Skeletal muscle satellite cell (primary cell): ENCODE results near the gene ABHD14A.

Experiments
- H3K27me3 ChIP-seq: 2 replicates; pipeline ENCODE4 v1.7.0; 2013; ENCODE audit warnings: low read length; ENCODE audit not compliant: control insufficient read depth, insufficient read depth
- H3K36me3 ChIP-seq: 2 replicates; pipeline ENCODE4 v1.7.0; 2013; ENCODE audit warnings: mild to moderate bottlenecking, control low read depth, low read length; ENCODE audit not compliant: insufficient read depth
- H3K4me1 ChIP-seq: 2 replicates; pipeline ENCODE4 v1.7.0; 2013; ENCODE audit warnings: low read length; ENCODE audit not compliant: control insufficient read depth, insufficient read depth
- H3K4me2 ChIP-seq: 2 replicates; pipeline ENCODE4 v1.7.0; 2013; ENCODE audit warnings: mild to moderate bottlenecking, low read length
- H3K4me3 ChIP-seq: 2 replicates; pipeline ENCODE4 v1.7.0; 2013; ENCODE audit warnings: low read length
- H3K9ac ChIP-seq: 2 replicates; pipeline ENCODE4 v1.7.0; 2013; ENCODE audit warnings: mild to moderate bottlenecking, low read depth, low read length, moderate library complexity
- H3K9me3 ChIP-seq: replicated peaks from 2 replicates; pipeline ENCODE4 v1.7.0; 2013; ENCODE audit warnings: mild to moderate bottlenecking, control low read depth, low read length

ABHD14A gene

DNA sequence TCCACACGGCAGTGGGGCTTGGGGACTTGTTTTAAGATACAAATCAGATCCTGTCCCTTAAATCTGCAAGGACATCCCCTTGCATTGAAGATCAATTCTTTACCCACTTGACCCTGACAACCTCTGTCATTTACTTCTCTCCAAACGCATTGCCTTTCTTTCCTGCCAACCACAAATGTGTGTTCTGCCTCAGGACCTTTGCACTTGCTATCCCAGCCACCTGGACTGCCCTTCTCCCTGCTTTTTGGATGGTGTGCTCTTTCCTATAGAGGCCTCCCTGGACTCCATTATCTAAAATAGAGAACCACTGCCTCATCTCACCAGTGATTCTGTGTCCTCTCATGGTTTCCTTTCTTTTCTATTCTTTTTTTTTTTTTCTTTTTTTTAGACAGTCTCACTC lies 22.3 kb downstream of the ABHD14A start:
- Histone ChIP-seq H3K36me3 (peaks cover 30% of the 10 kb centered on the region), H3K27me3 (peaks cover 3% of the 10 kb centered on the region), H3K9ac (no peak overlapping the region), H3K4me3 (no peak overlapping the region), H3K4me1 (peaks cover 22% of the 10 kb centered on the region), H3K9me3 (no peaks in the 10 kb centered on the region), H3K4me2 (no peak overlapping the region)

DNA sequence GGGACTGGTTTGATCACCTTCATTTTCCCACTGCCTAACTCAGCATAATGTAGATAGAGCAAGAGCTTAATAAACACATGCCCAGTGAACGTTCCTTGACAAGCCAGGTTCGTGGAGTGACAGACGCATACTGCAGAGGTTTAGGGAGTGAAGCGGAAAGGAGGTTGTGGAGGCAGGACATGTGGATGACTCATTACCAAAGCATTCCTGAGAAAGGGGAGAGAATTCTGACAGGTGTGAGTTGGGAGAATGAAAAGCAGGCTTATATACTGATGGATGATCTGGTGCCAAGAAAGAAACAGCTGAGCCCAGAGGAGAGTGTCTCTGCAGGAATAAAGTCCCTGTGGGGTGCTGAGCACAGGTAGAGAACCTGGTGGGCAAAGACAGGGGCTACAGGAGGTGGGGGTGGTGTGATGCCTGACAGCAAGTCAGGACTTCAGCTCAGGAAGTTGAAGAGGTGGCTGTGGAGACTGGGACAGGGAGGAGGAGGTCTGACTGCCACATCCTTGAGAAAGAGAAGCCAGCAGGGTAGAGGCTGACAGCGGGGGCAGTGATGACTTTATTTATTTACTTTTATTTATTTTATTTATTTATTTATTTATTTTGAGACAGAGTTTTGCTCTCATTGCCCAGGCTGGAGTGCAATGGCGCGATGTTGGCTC lies 23.2 kb downstream of the ABHD14A start:
- Histone ChIP-seq H3K4me3 (no peak overlapping the region), H3K9me3 (no peaks in the 10 kb centered on the region)

DNA sequence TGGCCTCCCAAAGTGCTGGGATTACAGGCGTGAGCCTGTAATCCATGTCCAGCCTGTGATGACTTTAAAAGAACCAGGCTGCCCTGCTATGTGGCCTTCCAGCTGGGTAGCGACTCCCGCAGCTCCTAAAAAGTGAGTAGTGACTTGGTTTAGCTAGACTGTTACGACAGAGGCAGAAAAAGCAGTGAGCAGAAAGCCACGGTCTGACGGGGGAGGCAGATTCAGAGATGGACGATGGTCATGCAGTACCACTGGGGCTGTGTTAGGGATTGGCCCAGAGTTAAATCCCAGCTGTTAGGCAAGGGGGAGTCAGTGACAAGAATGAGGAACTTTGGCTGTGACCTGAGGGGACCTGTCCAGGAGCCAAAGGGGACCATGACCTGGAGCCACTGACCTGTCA lies 23.9 kb downstream of the ABHD14A start:
- H3K36me3 ChIP-seq = peaks cover 16% of the 10 kb centered on the region
- no peak overlapping the region for H3K9ac ChIP-seq
- H3K9me3 ChIP-seq = no peaks in the 10 kb centered on the region
- no peak overlapping the region for H3K4me2 ChIP-seq
- peaks cover 3% of the 10 kb centered on the region for H3K27me3 ChIP-seq
- H3K4me3 ChIP-seq = no peak overlapping the region
- H3K4me1 ChIP-seq = peaks cover 11% of the 10 kb centered on the region

More for the DNA sequence above, 23.2 kb downstream of the ABHD14A start:
- no peak overlapping the region for H3K4me2 ChIP-seq
- no peak overlapping the region for H3K9ac ChIP-seq
- H3K36me3 ChIP-seq = peaks cover 22% of the 10 kb centered on the region
- H3K27me3 ChIP-seq = peaks cover 3% of the 10 kb centered on the region
- peaks cover 16% of the 10 kb centered on the region for H3K4me1 ChIP-seq

DNA sequence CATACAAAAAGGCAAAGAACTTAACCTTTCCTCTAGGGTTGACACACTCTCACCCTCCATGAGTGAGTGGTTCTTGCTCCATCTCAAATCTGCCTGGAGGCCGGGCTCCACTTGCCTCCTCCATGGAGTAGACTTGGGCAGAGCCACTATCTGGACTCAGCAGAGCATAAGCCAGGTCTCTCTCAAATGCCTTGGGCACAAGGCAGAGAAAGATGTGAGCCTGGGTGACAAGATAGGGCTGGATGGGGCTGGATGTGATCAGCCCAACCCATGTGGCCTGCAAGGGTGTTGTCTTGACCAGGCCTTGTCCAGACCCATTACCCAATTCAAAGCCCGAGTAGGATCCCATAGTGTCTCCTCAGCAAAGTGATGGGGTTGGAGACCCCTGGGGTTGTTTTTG lies 25.0 kb downstream of the ABHD14A start:
- H3K4me1 ChIP-seq = peaks cover under 1% of the 10 kb centered on the region
- H3K27me3 ChIP-seq = peaks cover 3% of the 10 kb centered on the region
- no peak overlapping the region for H3K9ac ChIP-seq
- peaks cover 5% of the 10 kb centered on the region for H3K36me3 ChIP-seq
- H3K4me2 ChIP-seq = no peak overlapping the region
- no peak overlapping the region for H3K4me3 ChIP-seq
- H3K9me3 ChIP-seq = no peaks in the 10 kb centered on the region

DNA sequence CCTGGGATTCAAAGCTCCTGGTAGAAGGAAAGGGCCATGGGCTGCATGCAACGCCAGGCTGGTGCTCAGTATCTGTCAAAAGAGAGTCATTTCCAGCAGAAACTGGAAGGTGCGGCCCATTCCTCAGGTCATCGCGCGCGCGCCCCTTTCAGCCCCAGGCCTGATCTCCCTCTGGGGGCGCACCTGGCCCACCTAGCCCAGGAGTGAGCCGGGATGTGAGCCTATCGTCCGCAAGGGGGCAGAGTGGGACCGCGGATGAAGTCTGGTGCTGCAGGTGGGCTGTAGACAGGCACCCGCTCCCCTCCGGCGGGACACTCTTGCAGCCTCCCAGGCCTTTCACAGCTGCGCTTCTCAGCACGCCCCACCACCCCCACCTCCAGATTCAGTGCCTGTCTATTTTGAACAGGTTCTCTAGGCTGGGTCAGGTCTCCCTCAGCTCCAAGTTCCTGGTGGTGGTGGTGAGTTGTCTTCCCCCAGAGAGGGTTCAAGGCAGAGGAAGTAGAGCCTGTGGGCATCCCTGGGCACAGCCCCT lies 26.6 kb downstream of the ABHD14A start:
- no peak overlapping the region for H3K4me3 ChIP-seq
- peaks cover 3% of the 10 kb centered on the region for H3K27me3 ChIP-seq
- H3K36me3 ChIP-seq = no peaks in the 10 kb centered on the region
- no peak overlapping the region for H3K4me2 ChIP-seq
- peaks cover 13% of the 10 kb centered on the region for H3K4me1 ChIP-seq
- no peaks in the 10 kb centered on the region for H3K9me3 ChIP-seq
- H3K9ac ChIP-seq = no peak overlapping the region

DNA sequence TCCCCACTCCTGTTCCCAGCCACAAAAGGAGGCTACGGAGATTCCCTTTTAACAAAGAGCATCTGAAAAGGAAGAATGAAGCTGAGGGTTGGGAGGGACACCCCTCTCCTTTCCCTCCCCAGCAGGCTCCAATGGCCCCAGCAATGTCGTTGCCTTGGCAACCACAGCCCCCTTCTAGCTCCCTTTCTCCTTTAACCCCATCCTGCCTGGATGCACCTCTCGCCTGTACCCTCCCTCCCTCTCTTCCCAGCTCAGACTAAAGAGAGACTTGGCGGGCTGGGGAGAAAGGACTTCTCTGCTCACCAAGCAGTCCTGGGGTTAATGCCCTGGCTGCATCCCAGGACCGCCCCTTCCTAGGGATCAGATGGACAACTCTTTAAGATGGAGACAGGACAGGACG lies 27.9 kb downstream of the ABHD14A start:
- H3K27me3 ChIP-seq = peaks cover 3% of the 10 kb centered on the region
- H3K4me2 ChIP-seq = no peak overlapping the region
- H3K9me3 ChIP-seq = no peaks in the 10 kb centered on the region
- H3K9ac ChIP-seq = no peak overlapping the region
- no peaks in the 10 kb centered on the region for H3K36me3 ChIP-seq
- peaks cover 13% of the 10 kb centered on the region for H3K4me1 ChIP-seq
- H3K4me3 ChIP-seq = no peak overlapping the region

DNA sequence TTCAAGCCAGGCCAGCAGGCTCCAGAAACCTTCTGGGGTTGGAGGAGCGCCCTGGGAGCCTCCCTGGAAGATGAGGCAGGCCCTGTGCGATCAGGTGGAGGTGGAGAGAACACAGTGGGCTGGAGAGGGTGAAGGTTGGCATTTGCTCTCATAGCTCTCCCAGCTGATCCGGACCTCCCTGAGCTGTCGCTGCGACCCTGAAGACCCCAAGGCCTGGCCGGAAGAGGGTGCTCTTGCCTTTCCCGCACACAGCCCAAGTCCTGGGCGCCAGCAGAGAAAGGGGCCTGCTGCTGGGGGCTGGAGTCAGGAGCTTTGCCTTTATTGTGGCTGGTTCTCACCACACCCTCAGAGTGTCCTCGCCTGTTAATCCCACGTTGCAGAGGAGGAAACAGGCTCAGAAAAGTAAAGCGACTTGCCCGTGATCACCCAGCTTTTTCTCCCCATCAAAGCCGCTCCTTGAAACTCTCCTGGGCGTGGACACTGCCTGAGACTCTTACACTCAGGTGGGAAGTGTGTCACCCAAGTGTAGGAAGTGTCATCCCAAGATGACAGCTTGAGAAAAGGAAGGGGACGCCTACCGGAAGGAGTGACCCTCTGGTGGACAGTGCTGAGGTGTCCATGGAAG lies 29.4 kb downstream of the ABHD14A start:
- H3K9me3 ChIP-seq = no peaks in the 10 kb centered on the region
- no peaks in the 10 kb centered on the region for H3K36me3 ChIP-seq
- H3K9ac ChIP-seq = no peak overlapping the region
- H3K4me2 ChIP-seq = no peak overlapping the region
- H3K27me3 ChIP-seq = no peaks in the 10 kb centered on the region
- peaks cover 13% of the 10 kb centered on the region for H3K4me1 ChIP-seq
- no peak overlapping the region for H3K4me3 ChIP-seq

DNA sequence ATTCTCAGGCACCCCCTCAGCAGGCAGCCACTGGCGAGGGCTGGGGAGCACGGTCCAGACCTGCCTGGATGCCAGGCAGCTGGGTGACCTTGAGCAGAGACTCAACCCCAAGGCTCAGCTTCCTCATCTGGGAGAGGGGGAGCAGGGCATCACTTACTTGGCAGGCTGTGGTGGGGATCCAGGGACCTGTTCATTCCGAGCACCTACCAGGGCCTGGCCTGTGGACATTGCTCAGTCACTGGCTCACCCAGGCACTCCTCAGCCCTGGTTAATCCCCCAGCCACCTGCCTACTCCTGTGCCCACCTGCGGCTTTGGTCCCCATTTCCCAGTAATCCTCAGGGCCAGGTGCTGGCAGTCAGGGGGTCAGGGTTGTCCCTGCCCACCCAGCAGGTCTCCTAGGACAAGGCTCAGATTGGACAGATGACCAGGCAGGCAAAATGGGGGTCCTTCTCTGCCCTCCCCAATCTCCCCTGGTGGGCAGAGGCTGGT lies 30.1 kb downstream of the ABHD14A start:
- H3K4me1 ChIP-seq = peaks cover 13% of the 10 kb centered on the region
- no peaks in the 10 kb centered on the region for H3K36me3 ChIP-seq
- peak overlapping the region; percentile 46 for H3K9ac ChIP-seq

DNA sequence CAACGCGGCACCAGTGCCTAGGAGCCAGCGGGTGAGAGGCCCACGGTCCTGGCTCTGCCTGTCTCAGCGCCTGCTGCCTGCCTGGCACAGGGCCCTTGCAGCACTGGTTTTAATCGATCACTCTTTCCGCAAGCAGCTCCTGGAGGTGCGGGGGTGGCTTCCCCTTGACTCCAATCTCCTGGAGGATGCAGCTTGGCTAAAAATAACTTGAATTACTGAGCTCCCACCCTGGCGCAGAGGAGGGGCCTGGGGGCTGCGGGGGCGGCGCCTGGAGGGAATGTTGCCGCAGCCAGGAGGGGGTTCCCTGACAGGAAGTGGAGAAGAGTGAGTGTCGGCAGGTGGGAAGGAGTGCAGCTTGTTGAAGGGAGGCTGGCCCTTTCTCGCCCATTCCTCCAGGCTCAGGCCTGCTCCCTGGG lies 30.7 kb downstream of the ABHD14A start:
- H3K4me2 ChIP-seq = peak overlapping the region; percentile 68
- no peaks in the 10 kb centered on the region for H3K36me3 ChIP-seq
- peaks cover 13% of the 10 kb centered on the region for H3K4me1 ChIP-seq
- H3K9me3 ChIP-seq = no peaks in the 10 kb centered on the region
- H3K9ac ChIP-seq = peak overlapping the region; percentile 46
- H3K4me3 ChIP-seq = peak overlapping the region; percentile 33
- no peaks in the 10 kb centered on the region for H3K27me3 ChIP-seq

More for the DNA sequence above, 30.1 kb downstream of the ABHD14A start:
- Histone ChIP-seq H3K9me3 (no peaks in the 10 kb centered on the region), H3K4me3 (peak overlapping the region; percentile 33), H3K27me3 (no peaks in the 10 kb centered on the region), H3K4me2 (peak overlapping the region; percentile 68)

DNA sequence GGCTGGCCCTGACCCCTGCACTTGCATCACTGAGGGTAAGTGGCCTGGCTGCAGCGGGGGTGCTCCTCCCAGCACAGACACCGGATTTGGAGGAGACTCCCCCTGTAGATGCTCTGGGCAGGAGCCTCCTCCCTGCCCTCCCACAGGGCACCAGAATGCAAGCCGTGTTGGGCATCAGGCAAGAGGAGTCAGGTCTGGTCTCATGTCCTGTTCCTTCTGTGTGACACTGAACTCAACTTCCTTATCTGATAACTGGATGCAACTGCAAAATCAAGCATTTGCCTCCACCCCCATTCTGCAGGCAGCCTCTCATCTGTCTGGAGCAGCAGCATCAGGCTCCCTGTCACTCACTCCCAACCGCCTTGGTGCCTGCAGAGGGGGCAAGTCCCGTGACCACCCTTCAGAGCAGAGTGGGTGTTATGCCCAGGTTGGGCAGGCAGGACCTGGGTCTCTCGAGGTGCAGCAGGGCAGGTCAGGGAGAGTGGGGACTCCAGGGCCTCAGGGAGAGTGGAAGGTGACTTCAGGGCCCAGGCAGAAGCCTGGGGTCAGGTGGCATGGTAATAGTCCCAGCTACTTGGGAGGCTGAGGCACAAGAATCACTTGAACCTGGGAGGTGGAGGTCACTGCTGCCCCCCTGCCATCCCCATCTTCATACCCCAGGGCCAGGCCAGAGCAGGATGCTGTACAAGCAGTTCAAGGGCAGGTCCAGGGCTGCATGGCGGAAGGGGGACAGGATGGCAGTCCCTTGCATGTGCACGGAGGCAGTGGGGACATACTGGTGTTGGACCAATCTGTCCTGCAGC lies 31.4 kb downstream of the ABHD14A start:
- H3K4me2 ChIP-seq = peak overlapping the region; percentile 68
- no peaks in the 10 kb centered on the region for H3K27me3 ChIP-seq
- H3K36me3 ChIP-seq = no peaks in the 10 kb centered on the region
- no peak overlapping the region for H3K9ac ChIP-seq
- peaks cover 13% of the 10 kb centered on the region for H3K4me1 ChIP-seq
- peak overlapping the region; percentile 33 for H3K4me3 ChIP-seq
- no peaks in the 10 kb centered on the region for H3K9me3 ChIP-seq

DNA sequence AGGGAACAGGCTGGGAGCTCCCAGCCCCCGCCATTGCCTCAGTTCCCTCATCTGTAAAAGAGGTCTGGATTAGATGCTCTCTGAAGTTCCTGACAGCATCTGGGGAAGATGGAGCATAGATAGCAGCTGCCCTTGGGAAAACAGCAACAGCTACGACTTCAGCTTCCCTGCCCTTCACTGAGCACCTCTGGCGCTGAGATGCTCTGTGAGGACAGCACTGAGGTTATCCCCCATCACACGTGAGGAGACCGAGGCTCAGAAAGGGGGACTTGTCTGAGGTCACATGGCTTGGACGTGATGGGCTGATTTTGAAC lies 31.9 kb downstream of the ABHD14A start:
- Histone ChIP-seq H3K9me3 (no peaks in the 10 kb centered on the region), H3K9ac (no peak overlapping the region), H3K4me1 (peaks cover 13% of the 10 kb centered on the region), H3K4me3 (no peak overlapping the region), H3K4me2 (no peak overlapping the region), H3K27me3 (no peaks in the 10 kb centered on the region), H3K36me3 (no peaks in the 10 kb centered on the region)
